HG03469 (cell line): ENCODE data around the gene ACP2.
A peak's percentile ranks its signal among the peaks of the same experiment; 100 is the strongest.

Source experiments
- ATAC-seq: cut with Tn5 transposase; IDR thresholded peaks from one replicate; pipeline ENCODE4 v1.9.1; 2021; ENCODE audit warnings: mild to moderate bottlenecking, moderate library complexity, moderate number of reproducible peaks; ENCODE audit not compliant: unreplicated experiment

Gene ACP2

DNA sequence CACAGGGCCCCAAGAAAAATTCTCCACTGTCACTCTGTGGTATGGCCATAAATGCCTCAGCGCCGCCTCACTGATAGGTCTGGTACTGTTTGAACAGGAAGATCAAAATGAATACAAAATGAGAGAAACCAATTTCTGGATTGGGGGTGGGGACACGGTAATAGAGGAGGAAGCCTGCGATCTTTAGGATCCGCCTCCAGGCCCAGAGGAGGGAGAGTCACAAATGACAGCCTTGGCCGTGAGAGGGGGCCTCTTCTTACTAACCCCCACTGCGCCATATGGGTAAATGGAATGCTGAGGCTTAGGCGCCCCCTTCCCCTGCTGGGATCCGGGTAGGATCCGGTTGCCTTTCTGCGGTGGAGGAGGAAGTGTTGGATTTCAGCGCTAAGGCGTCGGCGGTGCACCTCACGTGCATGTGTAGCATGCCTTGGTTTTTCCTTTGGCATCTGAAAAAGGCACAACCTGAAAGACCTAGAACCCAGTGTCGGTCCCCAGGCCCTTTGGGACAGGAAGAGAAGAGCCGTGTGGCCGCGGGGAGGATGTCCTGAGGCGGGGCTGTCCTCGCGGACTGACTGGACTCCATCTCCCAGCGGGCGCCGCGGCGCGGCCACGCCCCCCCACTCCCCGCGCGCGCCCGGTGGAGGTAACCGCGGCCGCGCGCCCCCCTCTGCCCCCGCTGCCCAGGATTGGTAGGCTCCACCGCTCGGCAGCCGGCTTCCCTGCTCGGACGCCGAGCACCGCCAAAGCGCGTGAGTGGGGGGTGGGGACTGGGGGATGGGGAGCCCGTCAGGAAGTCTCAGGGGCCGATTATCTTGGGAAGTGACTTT, 20.6 kb upstream of the ACP2 start:
- ATAC-seq: peak; percentile 24

DNA sequence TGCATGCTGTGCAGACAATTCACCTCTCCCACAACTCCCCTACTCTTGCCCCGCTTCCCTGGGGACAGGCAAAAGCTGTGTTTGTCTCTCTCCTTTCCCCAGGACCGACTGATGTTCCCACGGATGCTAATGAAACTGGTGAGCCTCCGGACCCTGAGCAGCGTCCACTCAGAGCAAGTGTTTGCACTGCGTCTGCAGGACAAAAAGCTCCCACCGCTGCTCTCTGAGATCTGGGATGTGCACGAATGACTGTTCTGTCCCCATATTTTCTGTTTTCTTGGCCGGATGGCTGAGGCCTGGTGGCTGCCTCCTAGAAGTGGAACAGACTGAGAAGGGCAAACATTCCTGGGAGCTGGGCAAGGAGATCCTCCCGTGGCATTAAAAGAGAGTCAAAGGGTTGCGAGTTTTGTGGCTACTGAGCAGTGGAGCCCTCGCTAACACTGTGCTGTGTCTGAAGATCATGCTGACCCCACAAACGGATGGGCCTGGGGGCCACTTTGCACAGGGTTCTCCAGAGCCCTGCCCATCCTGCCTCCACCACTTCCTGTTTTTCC, 19.9 kb upstream of the ACP2 start:
- no peak for ATAC-seq

- no peak for ATAC-seq
These were observed 19.3 kb upstream of the ACP2 start for GRCh38 chr11:47267876-47268275.

GRCh38 chr11:47264521-47264920, 15.9 kb upstream of the ACP2 start:
- ATAC-seq: no peak

DNA sequence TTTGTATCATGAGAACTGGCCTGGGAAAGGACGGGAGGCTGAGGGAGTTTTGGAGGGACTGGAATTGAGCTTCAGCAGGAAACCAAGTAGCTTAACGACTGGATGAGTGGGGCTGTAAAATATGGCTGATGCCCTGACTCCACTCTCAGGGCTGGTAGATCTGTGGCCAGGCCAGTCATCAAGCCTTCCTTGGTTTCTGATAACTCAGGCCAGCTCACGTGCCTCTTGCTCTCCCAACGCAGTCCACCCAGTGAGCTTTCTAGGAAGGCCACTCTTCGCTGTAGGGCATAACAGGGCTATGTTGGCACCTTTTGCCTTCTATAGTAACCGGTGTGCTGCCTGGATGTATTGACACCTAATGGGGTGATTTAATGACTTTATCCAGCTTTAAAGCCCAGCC, 15.5 kb upstream of the ACP2 start:
- no peak for ATAC-seq

DNA sequence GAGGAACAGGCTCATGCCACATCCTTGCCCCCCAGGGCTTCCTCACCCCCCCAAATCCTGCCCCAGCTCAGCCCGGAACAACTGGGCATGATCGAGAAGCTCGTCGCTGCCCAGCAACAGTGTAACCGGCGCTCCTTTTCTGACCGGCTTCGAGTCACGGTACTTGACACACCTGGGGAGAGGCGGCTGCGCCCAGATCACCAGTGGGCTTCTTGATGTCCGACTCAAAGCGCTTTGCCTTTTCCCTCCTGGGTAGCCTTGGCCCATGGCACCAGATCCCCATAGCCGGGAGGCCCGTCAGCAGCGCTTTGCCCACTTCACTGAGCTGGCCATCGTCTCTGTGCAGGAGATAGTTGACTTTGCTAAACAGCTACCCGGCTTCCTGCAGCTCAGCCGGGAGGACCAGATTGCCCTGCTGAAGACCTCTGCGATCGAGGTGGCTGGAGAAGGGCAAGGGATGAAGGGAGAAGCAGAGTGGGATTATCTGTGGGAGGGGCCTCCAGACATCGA, 12.7 kb upstream of the ACP2 start:
- no peak for ATAC-seq

DNA sequence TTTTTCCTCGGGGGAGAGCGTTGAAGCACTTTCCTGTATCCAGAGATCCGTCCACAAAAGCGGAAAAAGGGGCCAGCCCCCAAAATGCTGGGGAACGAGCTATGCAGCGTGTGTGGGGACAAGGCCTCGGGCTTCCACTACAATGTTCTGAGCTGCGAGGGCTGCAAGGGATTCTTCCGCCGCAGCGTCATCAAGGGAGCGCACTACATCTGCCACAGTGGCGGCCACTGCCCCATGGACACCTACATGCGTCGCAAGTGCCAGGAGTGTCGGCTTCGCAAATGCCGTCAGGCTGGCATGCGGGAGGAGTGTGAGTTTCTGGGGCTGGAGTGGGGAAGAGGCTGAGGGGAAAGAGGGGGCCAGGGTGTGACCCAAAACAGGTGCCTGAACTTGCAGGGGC, 11.8 kb upstream of the ACP2 start:
- no peak for ATAC-seq

DNA sequence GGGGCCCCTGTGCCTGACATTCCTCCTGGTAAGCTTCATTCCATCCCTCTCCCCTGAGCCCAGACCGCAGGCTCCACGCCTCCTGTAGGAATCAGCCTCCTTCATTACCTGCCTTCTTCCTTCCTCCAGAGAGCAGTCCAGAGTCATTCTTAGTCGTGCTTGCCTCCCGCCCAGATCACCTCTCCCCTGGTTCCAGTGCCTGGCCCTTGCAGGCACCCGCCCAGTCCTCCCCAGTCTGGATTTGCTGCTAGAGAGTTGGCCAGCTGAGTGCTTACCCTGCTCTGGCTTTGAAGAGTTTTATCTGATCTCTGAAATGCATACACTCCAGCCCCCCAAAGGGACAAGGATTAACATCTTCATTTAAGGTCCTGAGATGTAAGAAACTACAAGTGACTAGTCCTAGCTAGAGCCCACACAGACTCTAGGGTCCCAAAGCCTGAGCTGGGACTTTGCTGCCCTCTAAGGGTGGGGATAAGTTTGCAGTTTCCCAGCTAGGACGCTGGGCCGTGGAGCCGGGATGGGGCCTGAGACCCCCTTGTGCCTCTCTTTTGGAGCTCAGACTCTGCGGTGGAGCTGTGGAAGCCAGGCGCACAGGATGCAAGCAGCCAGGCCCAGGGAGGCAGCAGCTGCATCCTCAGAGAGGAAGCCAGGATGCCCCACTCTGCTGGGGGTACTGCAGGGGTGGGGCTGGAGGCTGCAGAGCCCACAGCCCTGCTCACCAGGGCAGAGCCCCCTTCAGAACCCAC, 10.8 kb upstream of the ACP2 start:
- peak; percentile 42 for ATAC-seq

- ATAC-seq: no peak
These were observed 9.8 kb upstream of the ACP2 start for GRCh38 chr11:47258317-47258902.

GRCh38 chr11:47257517-47258316, 9.1 kb upstream of the ACP2 start, which contains the start of gene NR1H3:
NR1H3 (plus strand) TSS chr11:47257996; CDS start chr11:47259217, 1,221 bp downstream.
- ATAC-seq: no peak

- no peak for ATAC-seq
These were observed 8.5 kb upstream of the ACP2 start for GRCh38 chr11:47257177-47257516.

DNA sequence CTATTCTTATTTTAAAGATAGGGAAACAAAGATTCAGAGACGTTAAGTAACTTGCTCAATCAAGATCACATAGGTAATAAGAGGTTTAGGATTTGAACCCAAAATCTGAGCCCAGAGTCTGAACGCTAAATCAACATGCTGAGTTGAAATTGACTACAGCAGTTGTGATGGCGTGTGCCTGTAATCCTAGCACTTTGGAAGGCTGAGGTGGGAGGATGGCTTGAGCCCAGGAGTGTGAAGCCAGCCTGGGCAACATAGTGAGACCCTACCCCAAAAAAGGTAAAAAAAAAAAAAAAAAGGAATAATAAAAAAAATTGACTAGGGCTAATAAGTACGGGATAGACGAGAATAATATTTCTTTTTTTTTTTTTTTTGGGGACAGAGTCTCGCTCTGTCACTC, 7.8 kb upstream of the ACP2 start:
- no peak for ATAC-seq

GRCh38 chr11:47254386-47254785, 5.8 kb upstream of the ACP2 start:
- ATAC-seq: no peak

DNA sequence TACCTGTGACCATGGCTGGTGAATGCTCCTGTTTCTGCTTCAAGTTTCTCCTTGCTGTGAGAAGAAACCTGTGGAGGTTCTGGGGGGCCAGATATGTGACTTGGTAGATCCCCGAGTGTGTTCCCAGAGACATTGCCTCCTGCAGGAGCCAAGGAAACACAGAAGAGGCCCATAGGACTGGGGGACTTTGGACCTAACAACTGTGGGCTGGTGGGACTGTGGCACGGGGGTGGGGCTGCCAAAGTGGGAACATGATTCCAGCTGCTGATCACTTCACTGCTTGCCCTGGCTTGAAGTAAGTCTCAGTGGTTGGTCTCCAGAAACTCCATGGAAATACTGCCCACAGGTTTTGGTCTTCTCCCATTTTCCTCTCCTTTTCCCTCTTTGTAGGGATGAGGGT, 5.0 kb upstream of the ACP2 start:
- no peak for ATAC-seq

GRCh38 chr11:47251751-47252150, 3.1 kb upstream of the ACP2 start:
- ATAC-seq: no peak

DNA sequence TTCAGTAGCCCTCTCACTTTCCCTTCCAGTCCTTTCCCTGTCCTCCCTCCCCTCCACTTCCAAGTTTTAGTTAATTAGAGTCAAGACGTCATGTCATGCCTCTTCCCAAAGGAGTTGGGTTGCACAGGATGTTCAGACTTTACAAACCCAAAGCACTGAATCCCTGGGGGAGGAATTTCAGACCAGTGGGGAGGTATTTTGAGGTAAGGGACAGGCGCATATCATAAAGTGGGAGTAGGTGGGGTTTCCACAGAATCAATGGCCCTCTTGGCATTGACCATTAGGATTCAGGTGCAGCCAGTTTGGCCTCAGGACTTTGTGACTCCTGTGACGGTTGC, 733 bp upstream of the ACP2 start:
- no peak for ATAC-seq

- ATAC-seq: no peak
These were observed 330 bp downstream of the ACP2 start for GRCh38 chr11:47248304-47248663.

- no peak for ATAC-seq
These were observed 1.1 kb downstream of the ACP2 start for GRCh38 chr11:47247502-47247901.

DNA sequence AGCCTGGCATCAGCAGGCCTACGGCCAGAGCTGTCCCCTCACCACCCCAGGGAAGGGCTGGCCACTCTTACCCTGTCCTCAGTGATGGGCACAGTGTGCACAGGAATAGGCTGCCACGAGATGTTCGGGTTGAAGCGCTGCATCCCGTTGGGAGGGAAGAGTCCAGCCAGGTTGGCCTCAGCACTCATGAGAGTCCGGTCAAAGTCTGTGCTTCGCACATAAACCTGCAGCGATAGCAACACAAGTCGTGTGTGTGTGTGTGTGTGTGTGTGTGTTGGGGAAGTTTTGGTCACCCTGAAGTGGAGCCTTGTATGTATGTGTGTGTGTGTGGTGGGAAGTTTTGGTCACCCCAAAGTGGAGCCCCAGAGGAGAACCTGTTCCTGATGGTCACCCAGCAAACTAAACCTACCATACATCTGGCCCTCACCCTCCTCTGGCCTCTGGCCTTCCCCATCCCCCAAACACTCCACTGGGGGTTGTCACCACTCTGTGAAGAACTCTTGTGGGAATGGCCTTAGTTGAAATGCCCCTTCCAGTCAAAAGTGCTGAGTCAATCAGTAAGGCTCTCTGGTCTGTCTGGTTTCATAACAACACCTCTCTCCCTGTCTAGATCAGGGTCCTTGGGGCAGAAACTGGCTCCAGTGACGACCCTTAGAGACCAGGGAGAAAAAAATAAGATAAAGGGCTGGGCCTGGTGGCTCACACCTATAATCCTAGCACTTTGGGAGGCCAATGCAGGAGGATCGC, 2.8 kb downstream of the ACP2 start:
- ATAC-seq: no peak
